OCI-LY1 (cell line): ENCODE data around the gene ARHGAP24.

ENCODE experiments used
- CTCF ChIP-seq: fragments of 200-600 bp; sonication (generic), shearing (Covaris generic); IDR thresholded peaks from 2 replicates; pipeline ENCODE4 v1.5.1; 2017; ENCODE audit warnings: mild to moderate bottlenecking, antibody characterized with exemption, low read length, moderate library complexity, mixed read lengths
- EZH2 ChIP-seq: fragments of 200-600 bp; sonication (generic), shearing (Covaris generic); IDR thresholded peaks from 2 replicates; pipeline ENCODE4 v1.8.0; 2017; ENCODE audit warnings: borderline replicate concordance, mixed run types, mild to moderate bottlenecking, antibody characterized with exemption, low read length, moderate library complexity, mixed read lengths

GRCh38 chr4:86043755-86044592 lies 569.0 kb downstream of the ARHGAP24 start:
- TF ChIP-seq EZH2 (no peak), CTCF (peak; percentile 87)
